NCI-H1105 treated with DMSO at 0.1 percent for 48 hours (cell line): Measurements from ENCODE around the gene PRF1.
"Not testable (repeated sequence)": the region's sequence is repeated elsewhere in the genome, so short reads cannot be mapped to it uniquely, and the experiment has no call there.

Experiments
- DNase-seq: peaks from one replicate; lab custom pipeline; 2025; lab: John Stamatoyannopoulos, UW

Gene PRF1

GRCh38 chr10:70617798-70618568 lies 15.4 kb upstream of the PRF1 start:
- DNase-seq = peak; percentile 21

- DNase-seq = no peak
Observed at GRCh38 chr10:70616761-70617160, 14.2 kb upstream of the PRF1 start.

GRCh38 chr10:70615784-70616522 lies 13.4 kb upstream of the PRF1 start:
- DNase-seq = no peak

- DNase-seq = no peak
Observed at GRCh38 chr10:70615211-70615610, 12.7 kb upstream of the PRF1 start.

- not testable (repeated sequence) for DNase-seq
Observed at GRCh38 chr10:70614364-70614763, 11.8 kb upstream of the PRF1 start.

GRCh38 chr10:70613941-70614340 lies 11.4 kb upstream of the PRF1 start:
- no peak for DNase-seq

GRCh38 chr10:70607936-70608335 lies 5.4 kb upstream of the PRF1 start:
- no peak for DNase-seq

- DNase-seq = no peak
Observed at GRCh38 chr10:70605161-70605560, 2.6 kb upstream of the PRF1 start.

GRCh38 chr10:70604106-70604505 lies 1.6 kb upstream of the PRF1 start:
- peak; percentile 77 for DNase-seq

GRCh38 chr10:70603449-70603801 lies 884 bp upstream of the PRF1 start:
- no peak for DNase-seq

GRCh38 chr10:70601746-70602145 lies 795 bp downstream of the PRF1 start:
- DNase-seq = no peak

GRCh38 chr10:70600512-70601395 lies 1.8 kb downstream of the PRF1 start:
- no peak for DNase-seq

- DNase-seq = no peak
Observed at GRCh38 chr10:70599791-70600190, 2.8 kb downstream of the PRF1 start.

GRCh38 chr10:70599319-70599718 lies 3.2 kb downstream of the PRF1 start:
- DNase-seq = no peak

- DNase-seq = no peak
Observed at GRCh38 chr10:70598857-70599295, 3.7 kb downstream of the PRF1 start.

GRCh38 chr10:70597856-70598815 lies 4.4 kb downstream of the PRF1 start:
- DNase-seq = no peak

GRCh38 chr10:70596860-70597809 lies 5.4 kb downstream of the PRF1 start:
- DNase-seq = peak; percentile 38

- DNase-seq = no peak
Observed at GRCh38 chr10:70596110-70596798, 6.3 kb downstream of the PRF1 start.

GRCh38 chr10:70595566-70596016 lies 7.0 kb downstream of the PRF1 start:
- no peak for DNase-seq
